Measurements from ENCODE around the gene ABCB6.

ABCB6 gene

DNA sequence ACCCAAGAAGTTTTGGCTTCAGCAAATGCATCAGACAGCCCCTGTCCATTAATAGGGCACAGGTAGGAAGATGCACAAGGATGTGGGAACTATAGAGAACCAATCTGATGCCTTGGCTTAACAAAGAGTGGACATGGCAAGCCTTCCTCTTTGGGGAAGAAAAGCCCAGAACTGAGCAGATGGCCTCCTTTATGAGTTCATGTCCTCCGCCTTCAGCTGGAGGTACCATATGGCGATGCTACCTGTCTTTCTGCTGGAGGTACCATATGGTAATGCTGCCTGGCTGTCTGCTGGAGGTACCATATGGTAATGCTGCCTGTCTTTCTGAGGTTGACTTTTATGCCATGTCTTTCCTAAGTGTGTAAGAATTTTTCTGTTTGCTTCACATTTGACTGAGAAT is 34.6 kb downstream of the ABCB6 start:
- DNase-seq (ENCODE audit: low spot score) = peak; percentile 3

DNA sequence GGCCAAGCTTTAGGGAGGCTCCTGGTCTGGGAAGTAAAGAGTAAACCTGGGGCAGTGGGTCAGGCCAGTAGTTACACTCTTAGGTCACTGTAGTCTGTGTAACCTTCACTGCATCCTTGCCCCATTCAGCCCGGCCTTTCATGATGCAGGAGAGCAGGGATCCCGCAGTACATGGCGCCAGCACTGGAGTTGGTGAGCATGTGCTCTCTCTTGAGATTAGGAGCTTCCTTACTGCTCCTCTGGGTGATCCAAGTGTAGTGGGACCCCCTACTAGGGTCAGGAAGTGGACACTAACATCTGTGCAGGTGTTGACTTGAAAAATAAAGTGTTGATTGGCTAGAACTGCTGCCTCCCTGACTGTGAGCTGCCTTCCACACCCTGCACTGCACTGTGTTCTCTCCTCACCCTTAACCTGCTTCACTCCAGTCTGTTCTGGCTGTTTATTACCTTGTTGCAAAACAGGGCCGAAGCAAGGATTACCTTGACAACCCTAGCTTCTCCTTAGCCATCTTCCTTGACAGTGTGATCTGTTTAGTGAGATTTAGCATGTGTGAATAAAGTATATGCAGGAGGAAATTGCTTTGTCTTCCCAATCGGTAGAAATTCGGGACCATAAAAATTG is 35.5 kb downstream of the ABCB6 start:
- peak; percentile 5 for DNase-seq (ENCODE audit: low spot score)

DNA sequence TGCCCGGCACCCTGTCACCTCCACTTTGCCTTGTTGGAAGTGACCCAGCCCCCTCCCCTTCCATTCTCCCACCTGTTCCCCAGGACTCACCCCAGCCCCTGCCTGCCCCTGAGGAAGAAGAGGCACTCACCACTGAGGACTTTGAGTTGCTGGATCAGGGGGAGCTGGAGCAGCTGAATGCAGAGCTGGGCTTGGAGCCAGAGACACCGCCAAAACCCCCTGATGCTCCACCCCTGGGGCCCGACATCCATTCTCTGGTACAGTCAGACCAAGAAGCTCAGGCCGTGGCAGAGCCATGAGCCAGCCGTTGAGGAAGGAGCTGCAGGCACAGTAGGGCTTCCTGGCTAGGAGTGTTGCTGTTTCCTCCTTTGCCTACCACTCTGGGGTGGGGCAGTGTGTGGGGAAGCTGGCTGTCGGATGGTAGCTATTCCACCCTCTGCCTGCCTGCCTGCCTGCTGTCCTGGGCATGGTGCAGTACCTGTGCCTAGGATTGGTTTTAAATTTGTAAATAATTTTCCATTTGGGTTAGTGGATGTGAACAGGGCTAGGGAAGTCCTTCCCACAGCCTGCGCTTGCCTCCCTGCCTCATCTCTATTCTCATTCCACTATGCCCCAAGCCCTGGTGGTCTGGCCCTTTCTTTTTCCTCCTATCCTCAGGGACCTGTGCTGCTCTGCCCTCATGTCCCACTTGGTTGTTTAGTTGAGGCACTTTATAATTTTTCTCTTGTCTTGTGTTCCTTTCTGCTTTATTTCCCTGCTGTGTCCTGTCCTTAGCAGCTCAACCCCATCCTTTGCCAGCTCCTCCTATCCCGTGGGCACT is 36.2 kb downstream of the ABCB6 start:
- peak; percentile 4 for DNase-seq (ENCODE audit: low spot score)

DNA sequence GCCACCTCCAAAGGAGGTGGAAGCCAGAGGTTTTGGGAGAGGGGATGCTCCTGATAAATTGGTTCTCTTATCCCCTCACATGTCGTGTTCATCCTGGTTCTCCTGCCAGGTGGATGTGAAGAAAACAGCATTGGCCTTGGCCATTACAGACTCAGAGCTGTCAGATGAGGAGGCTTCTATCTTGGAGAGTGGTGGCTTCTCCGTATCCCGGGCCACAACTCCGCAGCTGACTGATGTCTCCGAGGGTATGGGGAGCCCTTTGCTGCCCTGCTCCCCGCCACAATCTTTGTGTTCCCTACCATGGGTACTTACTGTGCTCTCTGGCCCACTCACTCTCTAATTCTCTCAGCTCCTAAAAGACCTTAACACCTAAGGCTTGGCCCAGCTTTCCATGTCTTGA is 37.2 kb downstream of the ABCB6 start:
- DNase-seq (ENCODE audit: low spot score) = no peak

DNA sequence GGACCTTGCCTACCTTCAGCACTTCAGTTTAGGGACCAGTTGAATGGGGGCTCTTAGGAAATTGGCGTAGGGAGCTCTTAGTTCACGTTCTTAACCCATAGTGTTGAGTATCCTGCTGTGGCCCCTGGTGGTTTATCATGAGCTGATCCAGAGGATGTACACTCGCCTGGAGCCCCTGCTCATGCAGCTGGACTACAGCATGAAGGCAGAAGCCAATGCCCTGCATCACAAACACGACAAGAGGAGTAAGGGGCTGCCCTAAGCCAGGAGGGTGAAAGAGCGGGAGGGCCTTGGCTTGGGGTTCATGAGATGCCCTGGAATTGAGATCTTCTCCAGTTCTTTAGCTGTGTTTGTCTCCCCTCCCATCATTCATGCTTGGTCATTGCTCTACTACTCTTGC is 37.8 kb downstream of the ABCB6 start:
- DNase-seq (ENCODE audit: low spot score) = peak; percentile 6

DNA sequence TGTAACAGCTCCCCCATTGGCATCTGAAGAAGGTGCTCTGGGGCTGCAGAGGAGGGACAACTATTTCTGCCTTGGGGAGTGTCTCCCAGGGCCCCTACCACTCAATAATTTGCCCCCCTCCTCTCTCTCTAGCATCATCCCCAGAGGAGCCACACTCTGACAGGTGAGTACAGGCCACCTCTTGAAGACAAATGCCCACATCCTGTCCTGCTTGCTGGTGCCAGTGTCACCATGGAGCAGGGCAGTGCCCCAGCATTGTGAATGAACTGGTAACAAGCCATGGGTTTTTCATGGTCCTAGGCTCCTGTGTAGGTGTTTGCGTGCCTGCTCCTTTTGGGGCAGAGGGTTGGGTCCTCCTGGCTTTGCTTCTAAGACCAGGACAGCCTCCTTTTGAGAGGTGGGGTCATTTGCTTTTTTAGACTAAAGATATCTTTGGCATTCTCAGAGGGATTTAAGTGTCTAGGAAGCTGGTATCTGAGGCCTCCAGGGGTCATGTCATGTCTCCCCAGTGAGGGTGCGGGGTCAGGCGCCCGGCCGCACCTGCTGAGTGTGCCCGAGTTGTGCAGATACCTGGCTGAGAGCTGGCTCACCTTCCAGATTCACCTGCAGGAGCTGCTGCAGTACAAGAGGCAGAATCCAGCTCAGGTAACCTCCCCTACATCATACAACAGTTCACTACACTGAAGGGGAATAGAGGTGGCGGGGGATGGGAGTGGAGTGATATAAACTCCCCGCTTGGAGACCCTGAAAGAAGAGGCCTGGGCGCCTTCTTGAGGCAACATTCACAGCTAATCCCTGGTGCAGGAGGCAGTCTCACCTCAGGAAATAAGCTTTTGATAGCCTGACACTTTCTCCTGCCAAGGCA is 38.9 kb downstream of the ABCB6 start:
- DNase-seq (ENCODE audit: low spot score) = no peak

DNA sequence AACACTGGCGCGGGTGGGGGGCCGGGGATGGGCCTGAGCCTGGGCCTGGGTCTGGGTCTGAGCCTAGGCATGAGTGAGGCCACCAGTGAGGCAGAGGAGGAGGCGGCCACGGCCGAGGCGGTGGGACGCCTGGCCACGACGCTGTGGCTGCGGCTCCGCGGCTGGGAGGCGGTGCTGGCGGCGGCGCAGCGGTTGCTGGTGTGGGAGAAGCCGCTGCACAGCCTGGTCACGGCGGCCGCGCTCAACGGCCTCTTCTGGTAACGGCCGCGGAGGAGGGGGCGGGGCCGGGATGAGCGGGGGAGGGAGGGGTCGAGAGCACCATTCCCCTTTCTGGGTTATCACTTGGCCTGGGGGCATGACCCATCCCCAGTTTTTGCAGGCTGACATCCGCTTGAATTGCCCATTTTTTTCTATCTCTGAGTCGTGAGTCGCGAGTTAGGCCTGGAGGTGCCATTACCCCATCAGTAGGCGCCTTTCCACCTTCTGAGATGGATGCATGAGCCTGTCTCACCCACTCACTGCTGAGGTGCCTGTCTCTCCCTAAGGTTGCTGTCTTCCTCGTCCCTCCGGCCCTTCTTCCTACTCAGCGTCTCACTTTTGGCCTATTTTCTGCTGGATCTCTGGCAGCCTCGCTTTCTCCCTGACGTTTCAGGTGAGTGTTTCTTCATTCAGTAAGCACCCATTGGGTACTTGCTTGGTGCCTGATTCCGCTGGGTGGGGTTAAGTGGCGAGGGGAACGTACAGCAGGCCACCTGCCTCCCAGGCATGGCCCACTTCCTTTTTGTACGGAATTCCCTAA is 40.2 kb downstream of the ABCB6 start:
- peak; percentile 75 for DNase-seq (ENCODE audit: low spot score)

DNA sequence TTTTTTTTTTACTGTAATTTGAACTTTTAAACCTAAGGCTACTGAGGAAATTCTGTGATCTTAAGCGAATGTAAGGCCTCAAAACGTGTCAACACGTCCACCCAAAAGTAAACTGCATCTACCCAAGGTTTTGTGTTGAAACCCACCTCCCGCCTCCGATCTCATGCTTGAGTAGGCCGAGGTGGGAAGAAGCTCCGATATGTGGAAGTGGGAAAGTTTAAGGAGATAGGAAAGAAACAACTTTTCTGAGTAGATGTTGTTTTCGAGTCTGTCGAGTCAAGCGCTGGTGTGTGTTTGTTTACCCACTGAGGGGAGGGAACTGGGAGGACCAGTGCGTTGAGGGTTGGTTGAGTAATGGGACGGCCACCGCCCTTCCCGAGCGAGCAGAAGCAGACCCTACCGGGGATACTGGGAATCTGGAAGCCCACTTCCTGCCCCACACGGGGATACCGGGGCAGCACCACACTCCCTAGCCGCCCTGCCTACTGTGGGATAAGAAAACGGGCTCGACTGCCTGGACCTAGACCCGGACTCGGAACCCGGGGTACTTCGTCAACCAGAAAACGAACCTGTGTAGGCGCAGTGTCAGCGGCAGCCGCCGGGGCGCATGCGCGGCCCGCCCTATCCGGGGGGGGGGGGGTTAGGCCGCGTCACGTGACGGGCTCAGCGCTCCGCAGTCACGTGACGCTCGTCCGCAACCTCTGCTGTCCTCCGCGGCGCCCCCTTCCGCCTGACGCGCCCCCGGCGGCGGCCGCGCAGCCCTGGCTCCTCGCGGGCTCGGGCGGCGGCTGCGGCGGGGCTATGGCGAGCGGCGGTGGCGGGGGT is 41.0 kb downstream of the ABCB6 start, which contains the start of gene RETREG2:
Gene RETREG2 (plus strand): TSS at position 724 of the 825 bp plus-strand sequence. CDS start 78 bp downstream, at position 802.
- DNase-seq (ENCODE audit: low spot score) = peak; percentile 97

DNA sequence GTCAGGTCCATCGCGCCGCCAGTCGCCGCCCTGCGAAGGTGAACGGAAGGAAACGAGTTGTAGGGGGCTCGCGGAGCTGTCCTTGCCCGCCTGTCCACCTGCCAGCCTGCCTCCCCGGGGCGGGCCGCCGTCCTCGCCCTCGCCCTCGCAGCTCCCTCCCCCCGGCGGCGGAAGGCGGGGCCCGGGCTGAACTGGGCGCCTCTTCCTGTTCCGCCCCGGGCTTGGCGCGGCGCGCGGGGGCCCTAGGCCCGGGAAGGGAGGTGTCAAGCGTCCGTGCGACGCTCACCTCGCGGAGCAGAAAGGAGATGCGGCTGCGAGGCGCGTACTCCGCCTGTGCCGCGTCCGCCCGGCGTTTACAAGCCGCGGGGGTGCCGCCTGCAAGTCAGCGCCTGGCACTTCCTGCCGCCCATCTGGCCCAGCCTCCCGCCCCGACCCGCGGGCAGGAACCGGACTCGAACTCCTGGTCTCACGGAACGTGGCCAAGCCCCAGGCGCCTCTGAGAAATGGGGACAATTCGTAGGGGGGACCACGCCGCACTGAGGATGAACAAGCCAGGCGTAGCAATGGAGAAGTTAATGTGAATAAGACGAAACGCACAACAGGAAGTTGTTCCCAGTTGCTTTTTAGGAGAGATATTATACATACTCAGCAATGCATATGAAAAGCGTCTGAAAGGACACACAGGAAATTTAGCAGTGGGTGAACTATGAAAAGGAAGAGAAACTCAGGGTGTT is 41.8 kb downstream of the ABCB6 start, which contains the start of gene CNPPD1:
Gene CNPPD1 (minus strand): TSS at position 108 of the 734 bp plus-strand sequence. CDS start 97 bp downstream, at position 11.
- DNase-seq (ENCODE audit: low spot score) = peak; percentile 95

DNA sequence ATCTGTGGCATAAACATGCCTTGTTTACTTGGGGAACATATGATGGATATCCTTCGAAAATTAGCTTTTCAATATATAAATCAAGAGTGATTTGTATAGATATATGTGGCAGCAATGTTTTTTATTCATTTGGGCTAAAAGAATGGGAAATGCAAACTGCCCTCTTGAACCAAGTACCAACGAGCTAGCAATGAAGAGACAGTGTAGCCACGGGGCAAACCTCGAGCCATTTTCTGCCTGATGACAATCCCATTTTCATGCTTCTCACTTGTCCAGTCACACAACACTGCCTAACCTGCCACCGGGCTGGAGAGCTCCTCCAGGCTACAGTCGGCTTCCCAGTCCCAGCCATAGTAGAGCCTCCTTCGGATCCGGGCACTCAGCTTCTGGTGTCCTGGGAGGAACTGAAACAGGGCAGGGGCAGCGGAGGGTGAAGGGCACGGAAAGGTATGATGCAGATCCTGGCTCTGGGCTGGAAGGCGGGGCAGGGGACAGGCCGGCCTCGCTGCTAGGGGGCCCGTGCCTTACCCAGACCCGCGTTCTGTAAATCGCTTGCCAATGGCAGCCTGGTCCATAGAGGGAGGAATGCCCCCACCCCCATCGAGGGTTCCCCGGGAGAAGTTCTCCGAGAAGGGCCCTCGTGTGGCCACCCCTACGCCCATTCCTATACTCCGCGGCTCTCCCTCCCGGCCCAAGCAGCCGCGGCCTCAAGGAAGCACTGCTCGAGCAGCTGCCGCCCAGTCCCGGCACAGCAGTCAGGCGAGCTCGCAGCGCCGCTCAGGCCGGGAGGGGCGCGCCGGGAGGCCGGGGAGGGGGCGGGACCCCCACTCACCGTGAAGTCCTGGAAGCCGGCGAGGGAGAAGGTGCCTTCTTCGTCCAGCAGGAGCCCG is 42.6 kb downstream of the ABCB6 start:
- DNase-seq (ENCODE audit: low spot score) = peak; percentile 78

DNA sequence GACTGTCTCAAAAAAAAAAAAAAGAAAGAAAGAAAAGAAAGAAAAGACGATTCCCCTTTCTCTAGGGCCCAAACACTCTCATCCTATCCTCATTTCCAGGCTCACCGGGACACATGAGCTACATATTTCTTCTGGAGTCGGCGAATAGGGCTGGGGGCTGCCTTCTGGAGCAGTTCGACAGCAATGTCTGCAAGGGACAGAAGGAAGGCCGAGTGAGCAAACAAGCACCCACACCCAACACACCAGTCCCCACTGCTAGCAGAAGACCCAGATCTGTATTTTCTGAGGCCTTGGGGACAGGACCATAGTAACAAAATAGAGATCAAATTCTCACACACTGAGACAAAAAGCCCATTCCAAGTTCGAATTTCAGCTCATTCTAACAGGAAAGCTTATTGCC is 43.3 kb downstream of the ABCB6 start:
- no peak for DNase-seq (ENCODE audit: low spot score)

DNA sequence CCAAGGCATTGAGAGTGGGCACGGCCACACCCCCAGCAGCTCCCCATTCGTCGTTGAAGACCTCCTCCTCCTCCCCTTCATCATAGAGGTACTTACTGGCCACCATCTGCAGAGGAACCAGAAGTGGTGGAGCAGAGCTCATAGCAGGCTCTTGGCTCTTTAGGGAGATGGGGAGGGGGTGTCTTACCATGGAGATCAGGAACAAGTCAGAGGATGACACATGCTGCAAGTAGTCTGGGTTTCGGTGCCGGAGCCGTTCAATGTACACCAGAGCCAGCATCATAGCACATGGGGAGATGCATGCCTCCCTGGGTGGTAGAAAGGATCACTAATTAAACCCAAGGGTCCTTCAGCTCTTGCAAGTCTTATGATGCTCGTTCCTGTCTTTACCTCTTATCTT is 44.0 kb downstream of the ABCB6 start:
- peak; percentile 15 for DNase-seq (ENCODE audit: low spot score)

DNA sequence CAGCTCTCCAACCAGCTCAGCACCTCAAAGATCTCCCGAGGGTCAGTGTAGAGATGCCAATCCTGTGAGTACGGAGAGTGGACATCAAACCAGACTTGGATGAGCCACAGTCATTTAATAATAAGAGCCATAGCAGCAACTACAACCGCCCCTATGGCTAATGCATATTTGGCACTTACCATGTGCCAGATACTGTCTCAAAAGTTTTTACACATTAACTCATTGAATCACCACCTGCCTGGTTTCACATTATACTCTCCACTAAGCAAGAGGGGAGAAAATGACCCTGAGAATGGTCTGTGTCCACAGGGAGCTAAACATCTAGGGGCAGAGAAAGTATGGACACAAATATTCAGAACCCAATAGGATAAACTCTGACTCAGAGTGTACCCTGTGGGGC is 44.6 kb downstream of the ABCB6 start:
- DNase-seq (ENCODE audit: low spot score) = peak; percentile 12

DNA sequence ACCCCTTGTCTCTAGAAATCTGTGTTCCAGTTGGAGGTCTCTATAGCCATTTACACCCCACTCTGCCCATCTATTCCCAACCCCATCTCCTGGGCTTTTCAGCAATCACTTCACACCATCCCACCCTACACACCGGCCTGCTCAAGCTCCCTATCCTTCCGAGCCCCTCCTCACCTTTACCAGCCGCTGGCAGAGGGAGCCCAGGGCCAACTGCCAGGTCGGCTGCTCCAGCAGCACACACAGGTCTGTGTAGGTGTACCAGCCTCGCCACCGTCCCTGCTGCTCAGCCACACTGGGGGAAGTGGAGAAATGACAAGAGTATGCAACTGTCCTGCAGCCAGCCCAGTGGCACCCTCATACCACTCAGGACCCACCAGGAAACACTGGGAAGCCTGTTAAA is 45.6 kb downstream of the ABCB6 start:
- DNase-seq (ENCODE audit: low spot score) = no peak

DNA sequence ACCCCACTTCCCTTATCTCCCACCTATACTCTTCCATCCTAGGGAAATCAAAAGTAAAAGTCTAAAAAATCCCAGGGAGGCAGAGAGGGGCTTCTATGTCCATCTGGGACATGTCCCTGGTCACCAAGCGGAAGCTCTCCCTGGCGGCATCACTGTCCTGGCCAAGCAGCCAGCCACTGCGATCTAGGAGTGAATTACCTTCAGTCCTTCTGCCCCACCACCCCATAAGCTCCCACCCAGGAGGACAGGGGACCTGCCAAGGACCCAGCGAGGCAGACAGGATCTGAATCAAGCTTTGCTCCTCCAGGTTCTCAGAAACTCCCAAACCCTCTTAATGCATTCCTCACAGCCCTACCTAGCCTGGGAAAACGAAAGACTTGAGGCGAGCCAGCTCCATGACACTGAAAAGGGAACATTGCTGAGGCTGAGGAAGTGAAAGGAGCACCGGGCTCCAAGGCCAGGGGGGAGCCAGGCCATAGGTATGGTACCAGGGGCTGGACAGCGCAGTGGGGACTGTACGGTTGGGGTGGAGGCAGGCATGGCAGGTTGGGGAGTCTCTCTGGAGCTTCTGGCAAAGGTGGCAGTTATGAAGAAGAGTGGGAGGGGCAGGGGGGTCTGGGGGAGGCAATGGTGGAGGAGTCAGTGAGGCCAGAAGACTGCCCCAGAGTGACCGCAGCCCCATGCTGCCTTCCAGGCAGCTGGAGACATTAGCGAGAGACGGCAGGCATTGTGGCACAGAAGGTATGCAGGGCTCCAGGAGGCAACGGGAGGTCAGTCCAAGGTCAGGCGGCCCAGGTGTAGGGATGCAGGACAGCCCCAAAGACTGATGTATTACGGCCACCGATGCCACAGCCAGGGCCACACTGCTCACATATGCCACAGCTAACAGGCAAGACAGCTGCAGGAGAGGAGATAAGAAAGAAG is 46.3 kb downstream of the ABCB6 start:
- DNase-seq (ENCODE audit: low spot score) = peak; percentile 23

DNA sequence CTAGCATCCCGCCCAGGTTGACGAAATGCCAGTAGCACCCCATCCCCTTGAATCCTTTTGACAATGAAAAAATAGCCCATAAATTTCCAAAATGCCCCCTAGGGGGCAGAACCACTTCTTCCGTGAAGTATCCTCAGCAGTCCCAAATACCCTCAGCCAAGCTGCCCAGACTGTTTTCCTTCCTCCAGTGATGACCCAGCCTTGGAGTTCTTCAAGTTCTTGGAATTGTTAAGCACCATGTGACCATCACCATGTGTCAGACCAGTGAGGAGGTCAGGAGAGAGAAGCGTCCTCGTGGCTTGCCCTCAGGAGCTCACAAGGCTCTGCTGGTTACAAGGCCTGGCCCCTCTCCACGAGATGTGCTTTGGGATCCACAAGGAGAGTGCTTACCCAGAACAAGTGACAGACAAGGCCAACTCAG is 47.5 kb downstream of the ABCB6 start:
- peak; percentile 82 for DNase-seq (ENCODE audit: low spot score)

DNA sequence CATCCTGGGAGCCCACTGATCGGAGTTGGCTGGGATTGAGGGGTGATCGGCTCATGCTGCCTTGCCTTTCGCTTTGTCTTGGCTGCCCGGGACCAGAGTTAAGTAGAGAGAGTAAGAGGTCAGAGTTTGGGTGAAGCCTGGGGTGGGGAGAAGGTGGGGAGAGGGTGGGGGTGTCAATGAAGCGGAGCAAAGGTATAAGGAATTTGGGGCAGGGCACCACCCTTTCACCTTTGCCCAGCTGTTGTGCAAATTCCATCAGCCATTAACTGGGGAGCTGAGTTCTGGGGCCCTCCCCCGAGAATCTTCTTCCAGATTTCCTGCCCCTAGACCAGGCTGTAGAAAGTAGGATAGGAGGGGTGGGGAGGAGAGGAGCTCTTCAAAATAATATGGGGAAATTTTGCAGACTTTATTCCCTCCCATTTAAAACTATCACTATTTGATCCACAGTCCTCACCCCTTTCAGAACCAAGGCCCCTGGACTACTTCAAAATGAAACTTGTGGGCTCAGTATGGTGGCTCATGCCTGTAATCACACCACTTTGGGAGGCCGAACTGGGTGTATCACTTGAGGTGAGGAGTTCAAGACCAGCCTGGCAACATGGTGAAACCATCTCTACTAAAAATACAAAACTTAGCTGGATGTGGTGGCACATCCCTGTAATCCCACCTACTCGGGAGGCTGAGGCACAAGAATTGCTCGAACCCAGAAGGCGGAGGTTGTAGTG is 48.7 kb downstream of the ABCB6 start, which contains the start of gene SLC23A3:
Gene SLC23A3 (minus strand): TSS at position 100 of the 725 bp plus-strand sequence. CDS start 45 bp downstream, at position 55.
- DNase-seq (ENCODE audit: low spot score) = peak; percentile 5

Measured in hematopoietic multipotent progenitor cell treated with erythropoietin and hydrocortisone succinate and interleukin-3 and kit ligand, for 17 days (in vitro differentiated cells).